ENCODE measurements around the gene KIRREL3.

KIRREL3 gene

DNA sequence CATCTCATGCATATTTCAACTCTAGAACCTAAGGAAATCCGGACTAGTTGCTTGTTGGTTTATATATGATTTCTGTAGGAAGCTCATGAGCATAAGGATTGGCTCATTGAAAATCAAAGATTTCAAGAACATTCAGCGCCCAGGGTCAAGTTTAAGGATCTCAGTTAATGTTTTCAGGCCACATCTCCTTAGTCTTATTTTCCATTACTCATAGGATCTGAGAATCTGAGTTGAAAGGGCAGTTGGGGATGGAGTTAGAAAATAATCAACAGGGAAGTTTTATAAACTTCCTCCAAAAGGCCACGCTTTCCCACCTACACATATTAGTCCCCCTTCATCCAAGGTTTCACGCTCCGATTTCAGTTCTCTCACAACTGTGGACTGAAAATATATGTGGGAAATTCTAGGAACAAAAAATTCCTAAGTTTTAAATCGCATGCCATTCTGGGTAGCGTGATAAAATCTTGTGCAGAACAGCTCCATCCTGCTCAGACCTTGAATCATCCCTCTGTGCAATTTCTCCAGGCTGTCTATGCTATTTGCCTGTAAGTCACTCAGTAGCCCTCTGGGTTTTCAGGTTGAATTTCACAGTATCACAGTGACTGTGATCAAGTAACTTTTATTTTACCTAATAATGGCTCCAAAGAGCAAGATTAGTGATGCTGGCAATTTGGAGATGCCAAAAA is 160.2 kb downstream of the KIRREL3 start:
- H3K36me3 Mint-ChIP-seq = no peaks in the 10 kb centered on the region
- H3K27ac Mint-ChIP-seq = no peak overlapping the region
- no peak overlapping the region for H3K4me3 Mint-ChIP-seq
- H3K27me3 Mint-ChIP-seq = no peaks in the 10 kb centered on the region
- DNase-seq = no peak
- H3K9me3 Mint-ChIP-seq = no peaks in the 10 kb centered on the region
- H3K4me1 Mint-ChIP-seq = no peaks in the 10 kb centered on the region
- CTCF ChIA-PET = no interaction called here

- CTCF ChIA-PET = no interaction called here
- Mint-ChIP-seq H3K27me3 (no peaks in the 10 kb centered on the region), H3K4me3 (no peak overlapping the region), H3K36me3 (no peaks in the 10 kb centered on the region), H3K27ac (no peak overlapping the region), H3K4me1 (no peaks in the 10 kb centered on the region), H3K9me3 (no peaks in the 10 kb centered on the region)
- DNase-seq = no peak
These were observed 161.1 kb downstream of the KIRREL3 start for GRCh38 chr11:126839496-126839895.

GRCh38 chr11:126838779-126839178 is 161.8 kb downstream of the KIRREL3 start:
- Mint-ChIP-seq H3K36me3 (no peaks in the 10 kb centered on the region), H3K27ac (no peak overlapping the region), H3K9me3 (no peaks in the 10 kb centered on the region), H3K4me1 (no peaks in the 10 kb centered on the region), H3K4me3 (no peak overlapping the region), H3K27me3 (no peaks in the 10 kb centered on the region)
- CTCF ChIA-PET = no interaction called here
- DNase-seq = no peak

GRCh38 chr11:126837581-126837980 is 163.0 kb downstream of the KIRREL3 start:
- CTCF ChIA-PET = no interaction called here
- H3K27me3 Mint-ChIP-seq = no peaks in the 10 kb centered on the region
- H3K4me3 Mint-ChIP-seq = no peak overlapping the region
- H3K27ac Mint-ChIP-seq = no peak overlapping the region
- H3K4me1 Mint-ChIP-seq = no peaks in the 10 kb centered on the region
- H3K36me3 Mint-ChIP-seq = no peaks in the 10 kb centered on the region
- H3K9me3 Mint-ChIP-seq = no peaks in the 10 kb centered on the region
- DNase-seq = no peak

GRCh38 chr11:126834573-126834972 is 166.0 kb downstream of the KIRREL3 start:
- Mint-ChIP-seq H3K27me3 (no peaks in the 10 kb centered on the region), H3K27ac (no peak overlapping the region), H3K4me1 (no peaks in the 10 kb centered on the region), H3K36me3 (no peaks in the 10 kb centered on the region), H3K4me3 (no peak overlapping the region), H3K9me3 (no peaks in the 10 kb centered on the region)
- CTCF ChIA-PET = no interaction called here
- DNase-seq = no peak

DNA sequence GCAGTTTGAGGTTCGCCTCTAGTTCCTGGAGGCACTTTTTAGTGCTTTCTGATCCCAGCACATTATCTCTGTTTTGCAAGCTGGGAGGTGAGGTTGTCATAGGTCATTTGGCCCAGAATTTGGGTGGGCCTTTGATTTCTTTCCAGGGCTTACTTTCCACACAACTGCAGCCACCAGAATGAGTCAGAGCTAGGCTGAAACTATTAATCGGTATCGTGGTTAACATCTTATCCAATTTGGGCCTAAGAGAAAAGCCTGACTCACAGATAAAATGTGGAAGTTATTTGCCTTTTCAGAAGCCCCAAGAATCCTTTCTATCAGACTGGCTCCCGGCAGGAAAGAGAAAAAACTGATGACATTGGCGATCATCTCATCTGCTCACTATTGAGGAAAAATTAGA is 166.4 kb downstream of the KIRREL3 start:
- no peak overlapping the region for H3K4me3 Mint-ChIP-seq

GRCh38 chr11:126833065-126833464 is 167.5 kb downstream of the KIRREL3 start:
- no peak for DNase-seq
- Mint-ChIP-seq H3K9me3 (no peaks in the 10 kb centered on the region), H3K27ac (no peak overlapping the region), H3K4me3 (no peak overlapping the region), H3K27me3 (peaks cover 3% of the 10 kb centered on the region), H3K36me3 (no peaks in the 10 kb centered on the region), H3K4me1 (no peaks in the 10 kb centered on the region)
- CTCF ChIA-PET = no interaction called here

More for the DNA sequence above, 166.4 kb downstream of the KIRREL3 start:
- CTCF ChIA-PET = no interaction called here
- no peaks in the 10 kb centered on the region for H3K4me1 Mint-ChIP-seq
- H3K27ac Mint-ChIP-seq = no peak overlapping the region
- no peaks in the 10 kb centered on the region for H3K9me3 Mint-ChIP-seq
- no peak for DNase-seq
- no peaks in the 10 kb centered on the region for H3K27me3 Mint-ChIP-seq
- no peaks in the 10 kb centered on the region for H3K36me3 Mint-ChIP-seq

GRCh38 chr11:126832387-126832786 is 168.2 kb downstream of the KIRREL3 start:
- Mint-ChIP-seq H3K27ac (no peak overlapping the region), H3K9me3 (no peaks in the 10 kb centered on the region), H3K4me3 (no peak overlapping the region), H3K4me1 (no peaks in the 10 kb centered on the region), H3K36me3 (no peaks in the 10 kb centered on the region), H3K27me3 (peaks cover 3% of the 10 kb centered on the region)
- no peak for DNase-seq
- CTCF ChIA-PET = no interaction called here

- H3K9me3 Mint-ChIP-seq = no peaks in the 10 kb centered on the region
- H3K4me3 Mint-ChIP-seq = no peak overlapping the region
- H3K36me3 Mint-ChIP-seq = no peaks in the 10 kb centered on the region
- no peak overlapping the region for H3K27ac Mint-ChIP-seq
- CTCF ChIA-PET = no interaction called here
- DNase-seq = no peak
- H3K4me1 Mint-ChIP-seq = no peaks in the 10 kb centered on the region
- H3K27me3 Mint-ChIP-seq = peaks cover 3% of the 10 kb centered on the region
These were observed 170.3 kb downstream of the KIRREL3 start for GRCh38 chr11:126830216-126830806.

DNA sequence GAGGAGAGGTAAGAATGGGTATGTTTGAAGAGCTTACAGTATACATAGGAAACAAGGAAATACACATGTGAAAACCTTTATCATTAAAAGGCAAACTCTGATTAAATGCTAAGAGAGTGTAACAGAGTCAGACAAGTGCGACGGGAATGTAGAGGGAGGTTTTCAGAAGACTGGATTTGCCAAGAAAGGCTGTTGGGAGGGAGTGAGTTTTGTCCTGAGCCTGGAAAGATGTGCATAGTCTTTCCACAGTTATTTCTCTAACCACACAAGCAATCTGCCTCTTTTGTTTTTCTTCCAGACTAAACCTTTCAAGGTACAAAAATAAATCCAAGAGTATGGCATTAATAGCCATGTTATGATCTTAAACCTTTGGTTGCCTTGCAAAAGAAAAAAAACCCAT is 170.9 kb downstream of the KIRREL3 start:
- CTCF ChIA-PET = no interaction called here
- Mint-ChIP-seq H3K9me3 (no peaks in the 10 kb centered on the region), H3K4me1 (no peaks in the 10 kb centered on the region), H3K4me3 (no peak overlapping the region), H3K27me3 (peaks cover 3% of the 10 kb centered on the region), H3K27ac (no peak overlapping the region), H3K36me3 (no peaks in the 10 kb centered on the region)
- no peak for DNase-seq

GRCh38 chr11:126824035-126824607 is 176.4 kb downstream of the KIRREL3 start:
- Mint-ChIP-seq H3K27ac (no peak overlapping the region), H3K4me1 (no peaks in the 10 kb centered on the region), H3K9me3 (no peaks in the 10 kb centered on the region), H3K27me3 (peaks cover 3% of the 10 kb centered on the region), H3K4me3 (no peak overlapping the region), H3K36me3 (no peaks in the 10 kb centered on the region)
- CTCF ChIA-PET = no interaction called here
- no peak for DNase-seq

GRCh38 chr11:126823274-126823673 is 177.3 kb downstream of the KIRREL3 start:
- Mint-ChIP-seq H3K36me3 (no peaks in the 10 kb centered on the region), H3K27ac (no peak overlapping the region), H3K4me3 (no peak overlapping the region), H3K9me3 (no peaks in the 10 kb centered on the region), H3K4me1 (no peaks in the 10 kb centered on the region), H3K27me3 (no peaks in the 10 kb centered on the region)
- DNase-seq = no peak
- CTCF ChIA-PET = no interaction called here

GRCh38 chr11:126821827-126822226 is 178.7 kb downstream of the KIRREL3 start:
- Mint-ChIP-seq H3K27ac (no peak overlapping the region), H3K36me3 (no peaks in the 10 kb centered on the region)
- CTCF ChIA-PET = no interaction called here

DNA sequence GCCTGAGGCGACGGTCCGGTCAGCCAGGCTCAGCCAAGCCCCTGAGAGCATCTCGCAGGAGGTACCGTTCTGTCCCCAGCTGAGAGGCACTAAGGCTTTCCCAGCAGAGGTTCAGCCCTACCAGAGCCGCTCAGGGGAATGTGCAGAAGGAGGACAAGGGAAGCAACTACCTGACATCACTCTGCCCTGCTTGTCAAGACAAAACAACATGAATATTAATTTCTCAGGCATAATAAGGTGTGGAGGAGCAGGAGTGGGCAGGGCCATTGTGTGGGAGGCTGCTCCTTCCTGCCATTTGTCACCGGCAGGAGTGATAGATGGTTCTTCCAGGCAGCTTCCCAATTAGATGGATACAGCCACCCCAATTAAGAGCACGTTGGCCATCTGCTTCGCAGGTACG is 181.4 kb downstream of the KIRREL3 start:
- H3K4me1 Mint-ChIP-seq = no peaks in the 10 kb centered on the region
- no peak overlapping the region for H3K27ac Mint-ChIP-seq
- H3K27me3 Mint-ChIP-seq = no peaks in the 10 kb centered on the region
- H3K36me3 Mint-ChIP-seq = no peaks in the 10 kb centered on the region
- DNase-seq = no peak
- no peaks in the 10 kb centered on the region for H3K9me3 Mint-ChIP-seq
- H3K4me3 Mint-ChIP-seq = no peak overlapping the region
- CTCF ChIA-PET = no interaction called here

More at GRCh38 chr11:126821827-126822226, 178.7 kb downstream of the KIRREL3 start:
- H3K4me1 Mint-ChIP-seq = no peaks in the 10 kb centered on the region
- H3K27me3 Mint-ChIP-seq = no peaks in the 10 kb centered on the region
- no peaks in the 10 kb centered on the region for H3K9me3 Mint-ChIP-seq
- no peak overlapping the region for H3K4me3 Mint-ChIP-seq
- no peak for DNase-seq

Data from activated naive CD4-positive, alpha-beta T cell treated with anti-CD3 and anti-CD28 coated beads, Interleukin-2, amount 10 ng/mL, durations not matched to agents 7 days and 5 days (primary cell).